ENCODE results near the gene NIPAL3.
"Not testable (repeated sequence)": the region's sequence is repeated elsewhere in the genome, so short reads cannot be mapped to it uniquely, and the experiment has no call there.

The NIPAL3 gene

GRCh38 chr1:24457866-24458265 lies 42.3 kb downstream of the NIPAL3 start:
- DNase-seq (ENCODE audit: low read depth in 2 of 2): no peak

- no peak for DNase-seq (ENCODE audit: low read depth in 2 of 2)
These were observed 44.1 kb downstream of the NIPAL3 start for GRCh38 chr1:24459551-24460266.

GRCh38 chr1:24462128-24462527 lies 46.5 kb downstream of the NIPAL3 start:
- DNase-seq (ENCODE audit: low read depth in 2 of 2): not testable (repeated sequence)

- DNase-seq (ENCODE audit: low read depth in 2 of 2): no peak
These were observed 48.5 kb downstream of the NIPAL3 start for GRCh38 chr1:24463776-24464735.

GRCh38 chr1:24465099-24465498 lies 49.5 kb downstream of the NIPAL3 start:
- DNase-seq (ENCODE audit: low read depth in 2 of 2): no peak

- DNase-seq (ENCODE audit: low read depth in 2 of 2): no peak
These were observed 50.0 kb downstream of the NIPAL3 start for GRCh38 chr1:24465638-24466037.

- no peak for DNase-seq (ENCODE audit: low read depth in 2 of 2)
These were observed 53.2 kb downstream of the NIPAL3 start for GRCh38 chr1:24468685-24469316.

- no peak for DNase-seq (ENCODE audit: low read depth in 2 of 2)
These were observed 55.0 kb downstream of the NIPAL3 start for GRCh38 chr1:24470592-24470991.

GRCh38 chr1:24472527-24473251 lies 57.1 kb downstream of the NIPAL3 start:
- no peak for DNase-seq (ENCODE audit: low read depth in 2 of 2)

GRCh38 chr1:24474193-24474592 lies 58.6 kb downstream of the NIPAL3 start:
- DNase-seq (ENCODE audit: low read depth in 2 of 2): no peak

GRCh38 chr1:24475700-24476099 lies 60.1 kb downstream of the NIPAL3 start:
- no peak for DNase-seq (ENCODE audit: low read depth in 2 of 2)

- DNase-seq (ENCODE audit: low read depth in 2 of 2): no peak
These were observed 61.0 kb downstream of the NIPAL3 start for GRCh38 chr1:24476571-24476970.

- no peak for DNase-seq (ENCODE audit: low read depth in 2 of 2)
These were observed 61.7 kb downstream of the NIPAL3 start for GRCh38 chr1:24477309-24477708.

GRCh38 chr1:24481101-24481500 lies 65.5 kb downstream of the NIPAL3 start:
- peak in 1 of 2 donors; percentile 53 for DNase-seq (ENCODE audit: low read depth in 2 of 2)

GRCh38 chr1:24481843-24482610 lies 66.4 kb downstream of the NIPAL3 start:
- DNase-seq (ENCODE audit: low read depth in 2 of 2): no peak

GRCh38 chr1:24483441-24483840 lies 67.8 kb downstream of the NIPAL3 start:
- DNase-seq (ENCODE audit: low read depth in 2 of 2): no peak

GRCh38 chr1:24484199-24484598 lies 68.6 kb downstream of the NIPAL3 start:
- no peak for DNase-seq (ENCODE audit: low read depth in 2 of 2)

GRCh38 chr1:24486331-24487065 lies 70.9 kb downstream of the NIPAL3 start:
- no peak for DNase-seq (ENCODE audit: low read depth in 2 of 2)

- DNase-seq (ENCODE audit: low read depth in 2 of 2): no peak
These were observed 71.9 kb downstream of the NIPAL3 start for GRCh38 chr1:24487455-24487854.

- peak in 1 of 2 donors; percentile 56 for DNase-seq (ENCODE audit: low read depth in 2 of 2)
These were observed 72.6 kb downstream of the NIPAL3 start for GRCh38 chr1:24488159-24488558.
